H1 (cell line): ENCODE results near the gene RFX3. TPM values are rescaled to one million over a fixed set of nuclear protein-coding genes. Genes with fewer than 3 reads are reported as not detected.

Experiments used
- CTCF ChIA-PET: fragments of 300-600 bp; sonication (Branson Sonifier 250); formaldehyde crosslinking; loops from one replicate; lab custom pipeline; 2021; ENCODE audit not compliant: partially characterized antibody; lab: Charles Lee
- POLR2A ChIA-PET: fragments of 300-600 bp; sonication (Branson Sonifier 250); formaldehyde crosslinking; loops from one replicate; lab custom pipeline; 2021; ENCODE audit warnings: inconsistent platforms; ENCODE audit not compliant: partially characterized antibody; lab: Charles Lee
- DNase-seq, 2 experiments: peaks; one replicate each; pipeline versions ENCODE4 v3.0.0 to v3.0.0-alpha.2; 2010 to 2022; ENCODE audit warnings: low spot score in 2 of 2, low read depth in 1 of 2, mixed read lengths in 1 of 2
- FAIRE-seq: peaks from 2 replicates; lab custom pipeline; 2011; peaks lifted over from hg19 to GRCh38; lab: Jason Lieb, UNC
- H2AFZ ChIP-seq: 2 replicates; pipeline ENCODE4 v1.8.1; 2012; ENCODE audit warnings: low read length, inconsistent platforms
- H2AK5ac ChIP-seq: 2 replicates; pipeline ENCODE4 v1.6.1; 2013; ENCODE audit warnings: low read depth, low read length
- H2BK120ac ChIP-seq: replicated peaks from 2 replicates; pipeline ENCODE3; 2013; ENCODE audit warnings: low read depth, low read length, inconsistent platforms
- H2BK12ac ChIP-seq: 2 replicates; pipeline ENCODE4 v1.6.1; 2013; ENCODE audit warnings: low read depth, low read length
- H2BK15ac ChIP-seq: 2 replicates; pipeline ENCODE4 v1.6.1; 2013; ENCODE audit warnings: low read length
- H2BK20ac ChIP-seq: 2 replicates; pipeline ENCODE4 v1.6.1; 2013; ENCODE audit warnings: low read length
- H2BK5ac ChIP-seq: 2 replicates; pipeline ENCODE4 v1.6.1; 2013; ENCODE audit warnings: low read depth, low read length
- H3K14ac ChIP-seq: 2 replicates; pipeline ENCODE4 v1.6.1; 2013; ENCODE audit warnings: inconsistent platforms; ENCODE audit not compliant: insufficient read length
- H3K18ac ChIP-seq: 2 replicates; pipeline ENCODE4 v1.6.1; 2013; ENCODE audit warnings: low read length; ENCODE audit errors: extremely low read depth
- H3K23ac ChIP-seq: 2 replicates; pipeline ENCODE4 v1.6.1; 2013; ENCODE audit warnings: inconsistent platforms; ENCODE audit not compliant: insufficient read length
- H3K23me2 ChIP-seq: 2 replicates; pipeline ENCODE4 v1.6.1; 2013; ENCODE audit warnings: low read depth, low read length
- H3K27ac ChIP-seq: 2 replicates; pipeline ENCODE4 v1.6.1; 2011; ENCODE audit warnings: low read depth, low read length, inconsistent platforms
- H3K27me3 ChIP-seq, 4 experiments: replicated peaks in 1 of 4; 1 replicate in 1 of 4; 2 replicates in 3 of 4; pipeline versions ENCODE4 v1.6.1 to v1.8.1; 2011 to 2013; ENCODE audit warnings: low read length in 3 of 4, mild to moderate bottlenecking in 3 of 4, inconsistent platforms in 2 of 4, mixed read lengths in 2 of 4, moderate library complexity in 1 of 4; ENCODE audit not compliant: control insufficient read depth in 3 of 4, insufficient read depth in 3 of 4; ENCODE audit errors: extremely low read depth in 1 of 4
- H3K36me3 ChIP-seq, 4 experiments: 2 replicates each; pipeline versions ENCODE4 v1.6.1 to v1.8.1; 2011 to 2013; ENCODE audit warnings: mild to moderate bottlenecking in 4 of 4, low read length in 3 of 4, moderate library complexity in 2 of 4, control low read depth in 1 of 4, inconsistent platforms in 1 of 4; ENCODE audit not compliant: insufficient read depth in 4 of 4, control insufficient read depth in 2 of 4
- H3K4ac ChIP-seq: replicated peaks from 2 replicates; pipeline ENCODE3; 2013; ENCODE audit warnings: low read length, low read depth, mixed read lengths, inconsistent platforms; ENCODE audit not compliant: insufficient read length
- H3K4me1 ChIP-seq, 4 experiments: replicated peaks in 1 of 4; 1 replicate in 1 of 4; 2 replicates in 3 of 4; pipeline versions ENCODE4 v1.6.1 to v1.8.1; 2011 to 2013; ENCODE audit warnings: low read length in 3 of 4, inconsistent platforms in 2 of 4, mixed read lengths in 1 of 4; ENCODE audit not compliant: insufficient read depth in 4 of 4, control insufficient read depth in 3 of 4
- H3K4me2 ChIP-seq, 2 experiments: 2 replicates each; pipeline versions ENCODE4 v1.6.1 to v1.8.1; 2011 to 2013; ENCODE audit warnings: low read depth in 2 of 2, low read length in 2 of 2, control low read depth in 1 of 2, inconsistent platforms in 1 of 2, mild to moderate bottlenecking in 1 of 2; ENCODE audit not compliant: insufficient read depth in 1 of 2
- H3K4me3 ChIP-seq, 4 experiments: fragments of 200-600, 300-600 bp in 1 of 4; sonication (generic), shearing (Covaris generic), sonication (Bioruptor Twin) in 1 of 4; 2 replicates each; pipeline versions ENCODE4 v1.5.1 to v1.8.1; 2011 to 2016; ENCODE audit warnings: low read length in 4 of 4, low read depth in 3 of 4, control low read depth in 2 of 4, inconsistent platforms in 2 of 4, mild to moderate bottlenecking in 2 of 4, mixed read lengths in 1 of 4, moderate library complexity in 1 of 4; ENCODE audit not compliant: insufficient read depth in 2 of 4; ENCODE audit errors: extremely low read depth in 1 of 4
- H3K56ac ChIP-seq: replicated peaks from 2 replicates; pipeline ENCODE3; 2013; ENCODE audit warnings: low read depth, mild to moderate bottlenecking, mixed read lengths, low read length, inconsistent platforms; ENCODE audit not compliant: insufficient read length
- H3K79me1 ChIP-seq: 2 replicates; pipeline ENCODE4 v1.6.1; 2013; ENCODE audit warnings: low read depth, low read length, control low read depth
- H3K79me2 ChIP-seq, 2 experiments: 2 replicates each; pipeline versions ENCODE4 v1.6.1 to v1.8.1; 2012 to 2013; ENCODE audit warnings: low read length in 2 of 2, mild to moderate bottlenecking in 2 of 2, inconsistent platforms in 1 of 2; ENCODE audit not compliant: insufficient read depth in 2 of 2, control insufficient read depth in 1 of 2
- H3K9ac ChIP-seq, 4 experiments: replicated peaks in 1 of 4; 1 replicate in 1 of 4; 2 replicates in 3 of 4; pipeline versions ENCODE4 v1.6.1 to v1.8.1; 2011 to 2013; ENCODE audit warnings: low read depth in 3 of 4, low read length in 3 of 4, control low read depth in 2 of 4, mild to moderate bottlenecking in 2 of 4, moderate library complexity in 2 of 4, inconsistent platforms in 1 of 4; ENCODE audit errors: extremely low read depth in 1 of 4
- H3K9me3 ChIP-seq, 2 experiments: 2 replicates each; pipeline versions ENCODE4 v1.6.1 to v1.8.1; 2012 to 2013; ENCODE audit warnings: mild to moderate bottlenecking in 2 of 2, moderate library complexity in 2 of 2, control low read depth in 1 of 2, inconsistent platforms in 1 of 2, low read depth in 1 of 2, low read length in 1 of 2, mixed read lengths in 1 of 2; ENCODE audit not compliant: insufficient read depth in 2 of 2
- H4K20me1 ChIP-seq, 2 experiments: replicated peaks in 1 of 2; 2 replicates each; pipeline versions ENCODE3 to v1.8.1; 2011 to 2013; ENCODE audit warnings: inconsistent platforms in 2 of 2, low read length in 2 of 2, mild to moderate bottlenecking in 1 of 2; ENCODE audit not compliant: insufficient read depth in 2 of 2, control insufficient read depth in 1 of 2
- H4K5ac ChIP-seq: 2 replicates; pipeline ENCODE4 v1.6.1; 2013; ENCODE audit warnings: low read length, low read depth, mixed read lengths, inconsistent platforms; ENCODE audit not compliant: insufficient read length
- H4K8ac ChIP-seq: 2 replicates; pipeline ENCODE4 v1.8.0; 2013; ENCODE audit warnings: mild to moderate bottlenecking, moderate library complexity, low read length, inconsistent platforms; ENCODE audit not compliant: insufficient read depth; ENCODE audit errors: extremely low read depth
- H4K91ac ChIP-seq: replicated peaks from 2 replicates; pipeline ENCODE3; 2013; ENCODE audit warnings: low read length, mixed read lengths, inconsistent platforms; ENCODE audit not compliant: insufficient read length
- BACH1 ChIP-seq: IDR thresholded peaks from 2 replicates; pipeline ENCODE4 v1.6.1; 2012; ENCODE audit warnings: low read length, improper control_type of control experiment
- BCL11A ChIP-seq, 2 experiments: IDR thresholded peaks; one replicate each; pipeline ENCODE4 v1.6.1; 2011; ENCODE audit warnings: low read depth in 2 of 2, low read length in 2 of 2, mild to moderate bottlenecking in 2 of 2
- CBX5 ChIP-seq: fragments of 300-800, 300-1000 bp; sonication (generic); IDR thresholded peaks from 2 replicates; pipeline ENCODE4 v1.7.1; 2016; ENCODE audit warnings: antibody characterized with exemption, low read length, low read depth
- CBX8 ChIP-seq: fragments of 300-800, 300-1000 bp; sonication (generic); IDR thresholded peaks from 2 replicates; pipeline ENCODE4 v1.7.1; 2016; ENCODE audit warnings: low read depth, low read length, borderline replicate concordance
- CHD1 ChIP-seq: IDR thresholded peaks from 2 replicates; pipeline ENCODE4 v1.6.1; 2012; ENCODE audit warnings: low read depth, low read length, improper control_type of control experiment
- CTCF ChIP-seq, 3 experiments: IDR thresholded peaks; 1 replicate in 2 of 3; 2 replicates in 1 of 3; pipeline versions ENCODE4 v1.5.1 to v1.6.1; 2011; ENCODE audit warnings: low read length in 3 of 3, mild to moderate bottlenecking in 3 of 3, inconsistent platforms in 2 of 3, low read depth in 1 of 3, moderate library complexity in 1 of 3; ENCODE audit not compliant: insufficient read depth in 1 of 3; ENCODE audit errors: control extremely low read depth in 1 of 3
- EZH2 ChIP-seq: fragments of 200-600 bp; sonication (generic); IDR thresholded peaks from 2 replicates; pipeline ENCODE4 v1.7.1; 2012; ENCODE audit warnings: low read depth, mild to moderate bottlenecking, moderate library complexity, low read length, inconsistent platforms; ENCODE audit not compliant: severe bottlenecking
- KDM1A ChIP-seq: fragments of 200-600, 300-600 bp; sonication (generic); IDR thresholded peaks from 2 replicates; pipeline ENCODE4 v1.7.1; 2016; ENCODE audit warnings: mild to moderate bottlenecking, low read length, borderline replicate concordance
- PHF8 ChIP-seq: fragments of 200-600 bp; sonication (generic); conservative IDR thresholded peaks from 2 replicates; pipeline ENCODE4 v1.7.1; 2012; ENCODE audit warnings: low read depth, mild to moderate bottlenecking, inconsistent platforms, low read length, moderate library complexity
- POLR2A ChIP-seq, 2 experiments: IDR thresholded peaks; 1 replicate in 1 of 2; 2 replicates in 1 of 2; pipeline ENCODE4 v1.6.1; 2011; ENCODE audit warnings: low read depth in 2 of 2, low read length in 2 of 2, mild to moderate bottlenecking in 2 of 2; ENCODE audit errors: control extremely low read depth in 1 of 2
- SP1 ChIP-seq: IDR thresholded peaks from 2 replicates; pipeline ENCODE4 v1.6.1; 2011; ENCODE audit warnings: low read depth, low read length
- WGBS, 2 experiments: shearing (Covaris generic) in 1 of 2; methylation state at CpG; one replicate each; pipeline versions ENCODE4 v1.1.6 to v1.1.7; 2013 to 2015; ENCODE audit warnings: low lambda C conversion rate in 2 of 2, mixed read lengths in 2 of 2, inconsistent platforms in 1 of 2, low coverage in 1 of 2, missing lambda C conversion rate in 1 of 2; ENCODE audit not compliant: insufficient replicate concordance in 2 of 2, insufficient coverage in 1 of 2, insufficient read length in 1 of 2; ENCODE audit errors: extremely low coverage in 1 of 2, missing lambda C conversion rate in 1 of 2; 5-methylcytosine and 5-hydroxymethylcytosine counted together
- polyA plus RNA-seq, 7 experiments: library from polyadenylated mRNA; depleted of rRNA in 3 of 7; stranded (reverse) in 5 of 7; unstranded in 2 of 7; fragments of >200 nt in 5 of 7; fragments of 200-250 nt in 2 of 7; gene quantifications; 1 replicate in 5 of 7; 2 replicates in 1 of 7; 4 replicates in 1 of 7; pipeline versions ENCODE4 v1.2.1 to v1.2.3, GENCODE V29; 2011 to 2013; ENCODE audit warnings: missing spikeins in 2 of 7, mixed read lengths in 2 of 7
- total RNA-seq: library from RNA; stranded (reverse); fragmentation: NEBNext Ultra II Directional; extraction: Animal tissue kit (Norgen Biotek cat#: 25700); gene quantifications from 2 replicates; pipeline ENCODE4 v1.2.1, GENCODE V29; 2021

RFX3 gene
- total and polyA plus RNA-seq, 2 of the 8 experiments (the other 6 are each of a cell fraction or from before 2014, with no cell fraction given), result 4.9 to 22.6 TPM

DNA sequence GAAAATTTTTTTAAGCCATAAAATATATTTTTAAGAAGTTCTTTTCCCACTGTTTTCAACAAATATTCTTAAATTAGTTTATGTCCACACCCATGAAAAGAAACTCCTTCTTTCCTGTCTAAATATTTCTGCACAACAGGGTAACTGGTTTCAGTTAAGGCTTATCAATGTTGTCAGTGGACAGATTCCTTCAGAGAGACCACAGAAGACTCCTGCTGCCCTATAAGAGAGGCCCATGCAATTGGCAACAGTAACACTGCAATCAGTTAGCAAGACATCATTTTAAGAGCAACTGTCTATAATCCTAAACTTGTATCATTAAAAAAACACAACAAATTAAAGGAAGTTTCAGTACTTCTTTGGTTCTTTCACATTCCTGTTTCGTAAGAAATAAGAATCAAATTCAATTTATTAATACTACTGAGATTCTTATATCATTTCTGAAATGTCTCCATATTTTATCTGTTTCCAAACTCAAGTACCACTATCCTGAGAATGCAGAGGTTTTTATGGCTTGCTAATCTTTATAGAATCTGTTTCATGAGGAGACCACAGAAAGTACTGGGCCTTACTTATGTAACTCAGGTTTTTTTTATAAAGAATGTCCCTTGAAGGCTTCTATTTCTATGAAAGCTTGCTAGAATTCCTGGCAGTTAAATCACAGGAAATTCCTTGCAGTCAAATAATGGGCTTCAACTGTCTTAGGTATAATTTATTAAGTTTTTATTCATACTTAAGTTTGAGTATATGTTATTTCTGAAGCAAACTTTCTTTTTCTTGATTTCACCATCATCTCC is 240.2 kb downstream of the RFX3 start:
- Histone ChIP-seq H2AFZ (no peak overlapping the region), H3K79me2 (no peaks in the 10 kb centered on the region), H3K27me3 (no peaks in the 10 kb centered on the region), H3K23ac (no peak overlapping the region), H2BK15ac (no peak overlapping the region), H3K18ac (no peak overlapping the region), H3K27ac (no peak overlapping the region), H4K20me1 (no peaks in the 10 kb centered on the region), H3K36me3 (peaks cover 0 to 5% (median 2%) of the 10 kb centered on the region in 4 experiments; a peak in 4 of 8 replicates), H3K4ac (no peak overlapping the region), H3K9ac (no peak overlapping the region), H2BK120ac (no peak overlapping the region), H3K9me3 (no peaks in the 10 kb centered on the region), H3K4me3 (no peak overlapping the region), H2AK5ac (no peak overlapping the region), H3K79me1 (no peaks in the 10 kb centered on the region), H4K5ac (no peak overlapping the region), H3K4me2 (no peak overlapping the region), H2BK20ac (no peak overlapping the region), H4K91ac (no peak overlapping the region), H2BK5ac (no peak overlapping the region), H2BK12ac (no peak overlapping the region), H4K8ac (no peak overlapping the region), H3K23me2 (no peaks in the 10 kb centered on the region), H3K14ac (no peak overlapping the region), H3K56ac (no peak overlapping the region), H3K4me1 (peaks cover 0 to 7% (median 3%) of the 10 kb centered on the region in 4 experiments; a peak in 3 of 7 replicates)
- FAIRE-seq, result no peak
- CTCF ChIA-PET, result no interaction called here
- POLR2A ChIA-PET, result no interaction called here
- WGBS, 2 experiments, result 89% methylated on average over 1 of the region's 1 CpG; no CpG with 5 or more reads in 1 of the 2 experiments
- DNase-seq, result no peak
- TF ChIP-seq KDM1A, result no peak
- no peak for TF ChIP-seq SP1
- TF ChIP-seq BCL11A (IDR thresholded peaks at IDR 0.05; ENCODE audit: low read depth in 2 of 2, low read length in 2 of 2), result no peak
- no peak for TF ChIP-seq CBX8
- no peak for TF ChIP-seq EZH2
- no peak for TF ChIP-seq CBX5
- TF ChIP-seq BACH1, result no peak
- TF ChIP-seq CTCF (IDR thresholded peaks at IDR 0.05; ENCODE audit: control extremely low read depth in 1 of 3, insufficient read depth in 1 of 3, low read depth in 1 of 3, low read length in 3 of 3), result no peak
- no peak for TF ChIP-seq CHD1
- no peak for TF ChIP-seq POLR2A (IDR thresholded peaks at IDR 0.05; ENCODE audit: control extremely low read depth in 1 of 2, low read depth in 2 of 2, low read length in 2 of 2)
- no peak for TF ChIP-seq PHF8
